K562 (cell line): Measurements from ENCODE around the gene ATXN1. TPM values are rescaled to one million over a fixed set of nuclear protein-coding genes. Genes with fewer than 3 reads are reported as not detected.
A peak's percentile ranks its signal among the peaks of the same experiment; 100 is the strongest.

ENCODE experiments used
- CBX5 ChIP-seq: IDR thresholded peaks from 2 replicates; pipeline ENCODE4 v1.6.1; 2014; ENCODE audit warnings: low read depth, borderline replicate concordance
- ESRRA ChIP-seq: fragments of 450-650 bp; IDR thresholded peaks from 2 replicates; pipeline ENCODE4 v1.6.1; 2014; ENCODE audit warnings: low read depth, mild to moderate bottlenecking, moderate library complexity, borderline replicate concordance
- ETV5 ChIP-seq: sonication (generic); formaldehyde crosslinking; IDR thresholded peaks from 2 replicates; pipeline ENCODE4 v1.4.0; 2020; ENCODE audit warnings: low read depth, mild to moderate bottlenecking, missing genetic modification reagents
- JUND ChIP-seq, 2 experiments: IDR thresholded peaks; 2 replicates in 1 of 2; 3 replicates in 1 of 2; pipeline ENCODE4 v1.6.1; 2011; ENCODE audit warnings: borderline replicate concordance in 2 of 2, low read depth in 2 of 2, low read length in 2 of 2, improper control_type of control experiment in 1 of 2, missing biosample characterization in 1 of 2, missing genetic modification characterization in 1 of 2, missing genetic modification reagents in 1 of 2
- KAT2B ChIP-seq: IDR thresholded peaks from one replicate; pipeline ENCODE4 v1.6.1; 2012; ENCODE audit warnings: low read depth, mild to moderate bottlenecking, control low read depth, inconsistent platforms, low read length, moderate library complexity
- KAT7 ChIP-seq: sonication (generic); formaldehyde crosslinking; IDR thresholded peaks from 2 replicates; pipeline ENCODE4 v1.8.0; 2022; ENCODE audit warnings: missing genetic modification reagents, mild to moderate bottlenecking, borderline replicate concordance
- MECOM ChIP-seq: fragments of 250-450 bp; sonication (Bioruptor Pico); IDR thresholded peaks from 2 replicates; pipeline ENCODE4 v1.8.0; 2022; ENCODE audit warnings: inconsistent platforms
- PTTG1 ChIP-seq: fragments of 450-650 bp; IDR thresholded peaks from 2 replicates; pipeline ENCODE4 v1.6.1; 2016; ENCODE audit warnings: low read depth, mild to moderate bottlenecking, missing genetic modification characterization, missing compliant biosample characterization
- SIN3B ChIP-seq: fragments of 450-650 bp; IDR thresholded peaks from 2 replicates; pipeline ENCODE4 v1.6.1; 2017; ENCODE audit warnings: low read depth, mild to moderate bottlenecking, moderate library complexity
- SNIP1 ChIP-seq: fragments of 450-650 bp; IDR thresholded peaks from 2 replicates; pipeline ENCODE4 v1.7.1; 2017; ENCODE audit warnings: low read depth, mild to moderate bottlenecking
- TFE3 ChIP-seq: fragments of 450-650 bp; formaldehyde crosslinking; IDR thresholded peaks from 2 replicates; pipeline ENCODE4 v1.4.0; 2020; ENCODE audit warnings: mild to moderate bottlenecking, mixed read lengths
- ZBTB1 ChIP-seq: sonication (generic); formaldehyde crosslinking; IDR thresholded peaks from 2 replicates; pipeline ENCODE4 v1.8.1; 2023; ENCODE audit warnings: missing genetic modification reagents, low read depth, mild to moderate bottlenecking, borderline replicate concordance
- ZNF75A ChIP-seq: fragments of 450-650 bp; formaldehyde crosslinking; IDR thresholded peaks from 2 replicates; pipeline ENCODE4 v1.4.0; 2020; ENCODE audit warnings: mild to moderate bottlenecking
- polyA plus RNA-seq, 8 experiments: library from polyadenylated mRNA; depleted of rRNA in 4 of 8; stranded (reverse) in 5 of 8; unstranded in 3 of 8; fragments of >200 nt; fragmentation: Nextera tagmentation in 2 of 8; fragmentation: Illumina TruSeq in 1 of 8; extraction: Ambion mirVana in 2 of 8; extraction: Trizol in 1 of 8; gene quantifications; 2 replicates each; pipeline versions ENCODE4 v1.2.1 to v1.2.3, GENCODE V29; 2011 to 2014; ENCODE audit warnings: inconsistent platforms in 1 of 8, missing spikeins in 1 of 8
- total RNA-seq, 7 experiments: library from RNA; depleted of rRNA in 6 of 7; stranded (reverse); fragments of >200 nt in 6 of 7; fragmentation: Illumina TruSeq in 2 of 7; extraction: Trizol in 2 of 7; gene quantifications; 2 replicates each; pipeline versions ENCODE4 v1.2.1 to v1.2.3, GENCODE V29; 2011 to 2021; ENCODE audit warnings: low replicate concordance in 1 of 7
- TF ChIP-seq, protein P1 (sequence below): fragments of 250-450 bp; sonication (Bioruptor Pico); IDR thresholded peaks from 2 replicates; pipeline ENCODE4 v1.5.0; 2020; ENCODE audit warnings: mild to moderate bottlenecking
- TF ChIP-seq, protein P2 (sequence below): fragments of 450-650 bp; IDR thresholded peaks from 2 replicates; pipeline ENCODE4 v1.6.1; 2014; ENCODE audit warnings: low read depth, mild to moderate bottlenecking, moderate library complexity, borderline replicate concordance
- TF ChIP-seq, protein P3 (sequence below): sonication (generic); formaldehyde crosslinking; IDR thresholded peaks from 2 replicates; pipeline ENCODE4 v1.8.0; 2022; ENCODE audit warnings: mild to moderate bottlenecking, missing genetic modification reagents, borderline replicate concordance
- TF ChIP-seq, protein P4 (sequence below), 2 experiments: fragments of 450-650 bp; conservative IDR thresholded peaks; 2 replicates each; pipeline ENCODE4 v1.6.1; 2017; ENCODE audit warnings: mild to moderate bottlenecking in 2 of 2, moderate library complexity in 2 of 2

The ATXN1 gene
- total and polyA plus RNA-seq, 9 of the 15 experiments (the other 6 are each of a cell fraction or from before 2014, with no cell fraction given) = under 0.01 to 1.2 (median 0.58) TPM

DNA sequence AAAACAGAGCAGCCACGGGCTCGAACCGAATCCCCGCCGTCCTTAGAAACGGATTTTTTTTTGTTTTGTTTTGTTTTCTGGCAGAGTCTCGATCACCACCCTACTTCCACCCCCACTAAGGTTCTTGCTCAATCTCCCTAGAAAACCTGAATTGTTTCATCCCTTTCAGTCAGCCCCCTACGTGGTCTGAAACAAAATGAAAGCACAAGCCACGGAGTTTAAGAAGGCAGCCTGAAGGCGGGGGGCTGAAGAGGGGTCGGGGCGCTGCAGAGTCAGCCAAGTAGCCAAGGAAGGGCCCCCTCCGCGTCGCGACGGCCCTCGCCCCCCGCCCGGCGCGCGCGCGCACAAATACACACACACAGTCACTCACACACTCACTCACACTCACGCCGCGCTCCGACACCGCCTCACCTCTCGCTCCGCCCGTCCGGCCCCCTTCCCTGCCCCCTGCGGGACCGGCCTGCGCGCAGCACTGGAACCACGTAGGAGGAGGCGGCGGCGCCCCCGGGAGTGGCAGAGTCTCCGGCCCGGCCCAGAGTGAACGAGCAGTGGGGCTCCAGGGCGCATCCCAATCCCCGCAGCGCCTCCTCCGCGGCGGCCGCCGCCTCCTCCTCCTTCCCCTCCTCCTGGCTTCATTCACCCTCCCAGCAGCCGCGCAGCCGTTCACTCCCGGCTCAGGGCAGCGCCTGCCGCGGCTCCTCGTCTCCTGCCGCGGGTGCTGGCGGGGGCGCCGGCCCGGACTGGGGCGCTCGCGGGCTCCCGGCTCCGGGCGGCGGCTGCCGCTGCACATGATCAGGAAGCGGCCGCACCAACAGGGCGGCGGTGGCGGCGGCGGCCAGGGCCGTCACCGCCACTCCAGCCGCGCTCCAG is 1.4 kb downstream of the ATXN1 start (continued):
- TF ChIP-seq, protein P1, sequence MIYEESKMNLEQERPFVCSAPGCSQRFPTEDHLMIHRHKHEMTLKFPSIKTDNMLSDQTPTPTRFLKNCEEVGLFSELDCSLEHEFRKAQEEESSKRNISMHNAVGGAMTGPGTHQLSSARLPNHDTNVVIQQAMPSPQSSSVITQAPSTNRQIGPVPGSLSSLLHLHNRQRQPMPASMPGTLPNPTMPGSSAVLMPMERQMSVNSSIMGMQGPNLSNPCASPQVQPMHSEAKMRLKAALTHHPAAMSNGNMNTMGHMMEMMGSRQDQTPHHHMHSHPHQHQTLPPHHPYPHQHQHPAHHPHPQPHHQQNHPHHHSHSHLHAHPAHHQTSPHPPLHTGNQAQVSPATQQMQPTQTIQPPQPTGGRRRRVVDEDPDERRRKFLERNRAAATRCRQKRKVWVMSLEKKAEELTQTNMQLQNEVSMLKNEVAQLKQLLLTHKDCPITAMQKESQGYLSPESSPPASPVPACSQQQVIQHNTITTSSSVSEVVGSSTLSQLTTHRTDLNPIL (CRISPR knock-in tag) = no peak
- TF ChIP-seq ESRRA (0 out of 2 replicates have a peak, but pooled peaks have one; percentile 14), PTTG1 (no peak), ZBTB1 (CRISPR knock-in tag) (0 out of 2 replicates have a peak, but pooled peaks have one; percentile 74), ETV5 (CRISPR knock-in tag) (0 out of 2 replicates have a peak, but pooled peaks have one; percentile 42), SIN3B (0 out of 2 replicates have a peak, but pooled peaks have one; percentile 33), MECOM (CRISPR knock-in tag) (no peak), SNIP1 (no peak), ZNF75A (CRISPR knock-in tag) (0 out of 2 replicates have a peak, but pooled peaks have one; percentile 42), TFE3 (CRISPR knock-in tag) (no peak), KAT7 (no peak), KAT2B (no peak), JUND (IDR thresholded peaks at IDR 0.05; ENCODE audit: borderline replicate concordance, low read depth, low read length) (no peak), JUND (tag; IDR thresholded peaks at IDR 0.05; ENCODE audit: borderline replicate concordance, low read depth, low read length) (no peak), CBX5 (no peak)
- TF ChIP-seq, protein P2, sequence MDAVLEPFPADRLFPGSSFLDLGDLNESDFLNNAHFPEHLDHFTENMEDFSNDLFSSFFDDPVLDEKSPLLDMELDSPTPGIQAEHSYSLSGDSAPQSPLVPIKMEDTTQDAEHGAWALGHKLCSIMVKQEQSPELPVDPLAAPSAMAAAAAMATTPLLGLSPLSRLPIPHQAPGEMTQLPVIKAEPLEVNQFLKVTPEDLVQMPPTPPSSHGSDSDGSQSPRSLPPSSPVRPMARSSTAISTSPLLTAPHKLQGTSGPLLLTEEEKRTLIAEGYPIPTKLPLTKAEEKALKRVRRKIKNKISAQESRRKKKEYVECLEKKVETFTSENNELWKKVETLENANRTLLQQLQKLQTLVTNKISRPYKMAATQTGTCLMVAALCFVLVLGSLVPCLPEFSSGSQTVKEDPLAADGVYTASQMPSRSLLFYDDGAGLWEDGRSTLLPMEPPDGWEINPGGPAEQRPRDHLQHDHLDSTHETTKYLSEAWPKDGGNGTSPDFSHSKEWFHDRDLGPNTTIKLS = peak; percentile 41; the same call in 1 of the 2 replicates
- TF ChIP-seq, protein P3, sequence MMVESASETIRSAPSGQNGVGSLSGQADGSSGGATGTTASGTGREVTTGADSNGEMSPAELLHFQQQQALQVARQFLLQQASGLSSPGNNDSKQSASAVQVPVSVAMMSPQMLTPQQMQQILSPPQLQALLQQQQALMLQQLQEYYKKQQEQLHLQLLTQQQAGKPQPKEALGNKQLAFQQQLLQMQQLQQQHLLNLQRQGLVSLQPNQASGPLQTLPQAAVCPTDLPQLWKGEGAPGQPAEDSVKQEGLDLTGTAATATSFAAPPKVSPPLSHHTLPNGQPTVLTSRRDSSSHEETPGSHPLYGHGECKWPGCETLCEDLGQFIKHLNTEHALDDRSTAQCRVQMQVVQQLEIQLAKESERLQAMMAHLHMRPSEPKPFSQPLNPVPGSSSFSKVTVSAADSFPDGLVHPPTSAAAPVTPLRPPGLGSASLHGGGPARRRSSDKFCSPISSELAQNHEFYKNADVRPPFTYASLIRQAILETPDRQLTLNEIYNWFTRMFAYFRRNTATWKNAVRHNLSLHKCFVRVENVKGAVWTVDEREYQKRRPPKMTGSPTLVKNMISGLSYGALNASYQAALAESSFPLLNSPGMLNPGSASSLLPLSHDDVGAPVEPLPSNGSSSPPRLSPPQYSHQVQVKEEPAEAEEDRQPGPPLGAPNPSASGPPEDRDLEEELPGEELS (CRISPR knock-in tag) = no peak
- TF ChIP-seq, protein P4, sequence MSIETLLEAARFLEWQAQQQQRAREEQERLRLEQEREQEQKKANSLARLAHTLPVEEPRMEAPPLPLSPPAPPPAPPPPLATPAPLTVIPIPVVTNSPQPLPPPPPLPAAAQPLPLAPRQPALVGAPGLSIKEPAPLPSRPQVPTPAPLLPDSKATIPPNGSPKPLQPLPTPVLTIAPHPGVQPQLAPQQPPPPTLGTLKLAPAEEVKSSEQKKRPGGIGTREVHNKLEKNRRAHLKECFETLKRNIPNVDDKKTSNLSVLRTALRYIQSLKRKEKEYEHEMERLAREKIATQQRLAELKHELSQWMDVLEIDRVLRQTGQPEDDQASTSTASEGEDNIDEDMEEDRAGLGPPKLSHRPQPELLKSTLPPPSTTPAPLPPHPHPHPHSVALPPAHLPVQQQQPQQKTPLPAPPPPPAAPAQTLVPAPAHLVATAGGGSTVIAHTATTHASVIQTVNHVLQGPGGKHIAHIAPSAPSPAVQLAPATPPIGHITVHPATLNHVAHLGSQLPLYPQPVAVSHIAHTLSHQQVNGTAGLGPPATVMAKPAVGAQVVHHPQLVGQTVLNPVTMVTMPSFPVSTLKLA (conservative IDR thresholded peaks at IDR 0.05) = 0 out of 4 replicates have a peak, but pooled peaks of 1 of the 2 experiments have one; percentile 27
